ENCODE results near the gene ZNF326. TPM values are rescaled to one million over a fixed set of nuclear protein-coding genes. Genes with fewer than 3 reads are reported as not detected.

The ZNF326 gene
- total and polyA plus RNA-seq, 3 donors from 2014 or later, result 9.5 to 30.2 (median 28.6) TPM

DNA sequence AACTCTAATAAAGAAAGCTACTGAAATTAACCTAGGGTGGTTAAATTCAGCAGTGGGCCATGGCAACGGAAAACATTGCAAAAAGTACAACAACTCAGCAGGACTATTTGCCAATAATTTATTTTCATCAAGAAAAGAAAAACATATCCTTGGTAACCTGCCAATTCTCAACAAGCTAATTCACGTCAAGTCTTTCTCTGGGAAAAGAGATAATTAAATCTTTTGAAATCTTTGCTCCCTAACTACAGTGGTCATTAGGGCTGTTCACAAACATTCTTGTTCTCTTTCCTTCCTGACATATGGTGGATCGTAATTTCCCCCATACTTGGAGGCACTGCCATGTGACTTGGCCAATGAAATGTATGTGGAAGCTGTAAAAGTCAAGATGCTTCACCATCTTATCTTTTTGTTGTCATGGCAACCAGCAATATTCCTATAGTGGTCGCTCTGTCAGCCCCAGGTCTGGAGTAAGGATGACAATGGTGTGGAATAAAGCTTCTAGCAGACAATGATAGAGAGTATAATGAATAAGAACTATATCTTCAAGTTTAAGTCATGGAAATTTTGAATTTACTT lies 29.6 kb upstream of the ZNF326 start:
- Histone ChIP-seq H3K4me1 (no peaks in the 10 kb centered on the region), H3K36me3 (ENCODE audit: low read depth, missing control alignments) (no peaks in the 10 kb centered on the region), H3K9me3 (no peaks in the 10 kb centered on the region), H3K27me3 (no peaks in the 10 kb centered on the region), H3K4me3 (no peak overlapping the region), H3K27ac (no peak overlapping the region)
- DNase-seq, result no peak
- intact Hi-C loops (cut with DNase I; ENCODE audit: low total_unique reads), result no loop called here
- TF ChIP-seq POLR2A (IDR thresholded peaks at IDR 0.05), result no peak
- TF ChIP-seq, protein P1, sequence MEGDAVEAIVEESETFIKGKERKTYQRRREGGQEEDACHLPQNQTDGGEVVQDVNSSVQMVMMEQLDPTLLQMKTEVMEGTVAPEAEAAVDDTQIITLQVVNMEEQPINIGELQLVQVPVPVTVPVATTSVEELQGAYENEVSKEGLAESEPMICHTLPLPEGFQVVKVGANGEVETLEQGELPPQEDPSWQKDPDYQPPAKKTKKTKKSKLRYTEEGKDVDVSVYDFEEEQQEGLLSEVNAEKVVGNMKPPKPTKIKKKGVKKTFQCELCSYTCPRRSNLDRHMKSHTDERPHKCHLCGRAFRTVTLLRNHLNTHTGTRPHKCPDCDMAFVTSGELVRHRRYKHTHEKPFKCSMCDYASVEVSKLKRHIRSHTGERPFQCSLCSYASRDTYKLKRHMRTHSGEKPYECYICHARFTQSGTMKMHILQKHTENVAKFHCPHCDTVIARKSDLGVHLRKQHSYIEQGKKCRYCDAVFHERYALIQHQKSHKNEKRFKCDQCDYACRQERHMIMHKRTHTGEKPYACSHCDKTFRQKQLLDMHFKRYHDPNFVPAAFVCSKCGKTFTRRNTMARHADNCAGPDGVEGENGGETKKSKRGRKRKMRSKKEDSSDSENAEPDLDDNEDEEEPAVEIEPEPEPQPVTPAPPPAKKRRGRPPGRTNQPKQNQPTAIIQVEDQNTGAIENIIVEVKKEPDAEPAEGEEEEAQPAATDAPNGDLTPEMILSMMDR (IDR thresholded peaks at IDR 0.05), result no peak
- WGBS, 2 donors, result 69 to 70% methylated on average over 4 of the region's 4 CpGs

DNA sequence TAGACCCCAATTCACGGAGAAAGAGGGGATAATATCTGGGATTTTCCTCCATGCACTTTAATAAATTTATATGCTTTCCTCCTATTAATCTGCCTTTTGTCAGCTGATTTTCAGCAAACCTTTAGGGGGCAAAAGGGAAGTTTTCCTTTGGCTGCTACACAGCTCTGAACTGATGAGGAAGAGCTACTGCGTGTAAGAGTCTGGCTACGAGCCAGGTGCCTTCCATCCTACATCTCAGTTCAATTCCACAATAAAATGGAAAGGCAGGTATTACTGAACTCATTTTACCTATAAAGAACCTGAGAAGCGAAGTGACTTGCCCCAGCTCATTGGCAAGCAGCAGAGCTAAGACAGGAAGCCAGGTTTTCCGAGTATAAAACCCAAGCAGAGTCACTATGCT lies 28.3 kb upstream of the ZNF326 start:
- H3K27ac ChIP-seq, result no peak overlapping the region
- H3K36me3 ChIP-seq (ENCODE audit: low read depth, missing control alignments), result no peaks in the 10 kb centered on the region
- H3K4me3 ChIP-seq, result no peak overlapping the region
- no peak for DNase-seq
- intact Hi-C loops (cut with DNase I; ENCODE audit: low total_unique reads), result no loop called here
- no peaks in the 10 kb centered on the region for H3K4me1 ChIP-seq
- TF ChIP-seq, protein P1 (IDR thresholded peaks at IDR 0.05), result no peak
- TF ChIP-seq POLR2A (IDR thresholded peaks at IDR 0.05), result no peak
- no peaks in the 10 kb centered on the region for H3K27me3 ChIP-seq
- 67 to 73% methylated on average over 5 of the region's 5 CpGs for WGBS, 2 donors
- no peaks in the 10 kb centered on the region for H3K9me3 ChIP-seq

DNA sequence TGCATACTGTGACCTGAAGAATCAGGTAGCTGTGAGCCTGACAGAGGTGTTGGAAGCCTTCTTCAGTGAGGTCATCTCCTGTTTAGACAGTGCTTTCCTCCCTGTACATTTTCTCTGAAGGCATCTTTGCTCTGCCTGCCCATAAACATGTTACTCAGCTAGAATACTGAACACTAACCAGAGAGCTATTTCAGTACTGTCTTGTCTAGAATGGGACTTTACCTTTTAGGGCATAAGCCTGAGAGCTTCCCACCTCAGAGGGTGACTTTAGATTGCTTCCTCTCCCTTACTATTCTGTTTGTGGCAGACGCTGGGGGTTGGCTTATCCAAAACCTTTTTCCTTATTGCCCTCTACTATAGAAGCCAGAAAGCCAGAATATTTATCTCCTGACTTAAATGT lies 23.3 kb upstream of the ZNF326 start:
- Histone ChIP-seq H3K4me1 (peaks cover 3% of the 10 kb centered on the region), H3K27ac (no peak overlapping the region), H3K27me3 (no peaks in the 10 kb centered on the region), H3K4me3 (no peak overlapping the region), H3K9me3 (no peaks in the 10 kb centered on the region), H3K36me3 (ENCODE audit: low read depth, missing control alignments) (no peaks in the 10 kb centered on the region)
- intact Hi-C loops (cut with DNase I; ENCODE audit: low total_unique reads), result no loop called here
- 76 to 96% methylated on average over 1 of the region's 1 CpG for WGBS, 2 donors
- no peak for DNase-seq
- TF ChIP-seq, protein P1 (IDR thresholded peaks at IDR 0.05), result no peak
- no peak for TF ChIP-seq POLR2A (IDR thresholded peaks at IDR 0.05)

DNA sequence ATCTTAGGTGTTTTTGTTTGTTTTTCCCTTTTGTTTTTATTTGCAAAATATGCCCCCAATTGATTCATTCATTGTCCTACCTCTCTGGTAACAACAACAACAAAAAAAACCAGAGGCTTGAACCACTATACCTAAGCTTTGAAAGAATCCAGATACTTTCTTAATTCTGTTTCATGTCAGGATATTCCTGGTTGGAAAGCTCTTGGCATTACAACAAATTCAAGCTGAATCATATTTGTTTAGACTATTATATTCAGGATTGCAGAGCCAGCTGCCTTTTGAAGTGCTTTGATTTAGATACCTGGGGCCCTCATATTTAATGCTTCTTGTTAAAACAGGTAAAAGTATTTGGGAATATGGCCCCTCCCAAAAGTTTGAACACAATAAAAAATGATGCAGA lies 22.9 kb upstream of the ZNF326 start:
- no peaks in the 10 kb centered on the region for H3K36me3 ChIP-seq (ENCODE audit: low read depth, missing control alignments)
- DNase-seq, result no peak
- H3K27ac ChIP-seq, result no peak overlapping the region
- no peaks in the 10 kb centered on the region for H3K9me3 ChIP-seq
- no peaks in the 10 kb centered on the region for H3K27me3 ChIP-seq
- H3K4me3 ChIP-seq, result no peak overlapping the region
- intact Hi-C loops (cut with DNase I; ENCODE audit: low total_unique reads), result no loop called here
- H3K4me1 ChIP-seq, result peaks cover 3% of the 10 kb centered on the region
- TF ChIP-seq, protein P1 (IDR thresholded peaks at IDR 0.05), result no peak
- no peak for TF ChIP-seq POLR2A (IDR thresholded peaks at IDR 0.05)

DNA sequence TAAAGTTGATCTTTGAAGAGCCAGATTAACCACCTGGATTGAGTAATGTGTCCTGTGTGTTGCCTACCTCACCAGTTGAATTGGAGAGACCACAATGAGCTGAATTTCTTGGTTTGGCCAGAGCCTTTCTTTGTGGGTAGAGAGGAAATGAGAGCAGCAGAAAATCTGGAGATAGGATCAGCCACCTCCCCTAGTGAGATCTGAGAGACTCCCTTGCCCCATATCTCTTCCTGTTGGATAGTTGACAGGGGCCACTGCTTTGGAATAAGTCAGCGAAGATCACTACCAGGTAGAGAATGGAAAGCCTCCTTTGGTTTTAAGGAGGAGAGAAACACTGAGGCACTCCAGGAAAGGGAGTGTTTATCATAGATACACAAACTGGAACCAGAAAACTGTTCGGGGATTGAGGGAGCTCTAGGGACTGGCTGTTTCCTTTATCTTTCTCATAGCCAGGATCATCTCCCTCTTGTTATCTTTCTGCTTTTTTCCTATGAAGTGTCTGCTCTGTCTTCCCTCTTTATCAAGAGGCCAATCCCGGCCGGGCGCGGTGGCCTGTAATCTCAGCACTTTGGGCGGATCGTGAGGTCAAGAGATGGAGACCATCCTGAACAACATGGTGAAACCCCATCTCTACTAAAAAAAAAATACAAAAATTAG lies 21.3 kb upstream of the ZNF326 start:
- intact Hi-C loops (cut with DNase I; ENCODE audit: low total_unique reads), result no loop called here
- WGBS, 2 donors, result 81 to 84% methylated on average over 8 of the region's 8 CpGs
- DNase-seq, result no peak
- TF ChIP-seq, protein P1 (IDR thresholded peaks at IDR 0.05), result no peak
- TF ChIP-seq POLR2A (IDR thresholded peaks at IDR 0.05), result no peak
- H3K4me3 ChIP-seq, result no peak overlapping the region
- peaks cover 3% of the 10 kb centered on the region for H3K4me1 ChIP-seq
- H3K36me3 ChIP-seq (ENCODE audit: low read depth, missing control alignments), result no peaks in the 10 kb centered on the region
- no peaks in the 10 kb centered on the region for H3K9me3 ChIP-seq
- no peaks in the 10 kb centered on the region for H3K27me3 ChIP-seq
- no peak overlapping the region for H3K27ac ChIP-seq
